Lower leg skin (tissue), 3 donors: Measurements from ENCODE around the gene KRI1.

Source experiments
- POLR2A ChIP-seq, 2 donors: fragments of 450-650 bp; IDR thresholded peaks; one replicate each; pipeline ENCODE4 v1.6.1; 2016 to 2017; ENCODE audit warnings: antibody characterized with exemption in 2 of 2, mild to moderate bottlenecking in 1 of 2, moderate library complexity in 1 of 2
- TF ChIP-seq, protein P1 (sequence below), 3 donors: fragments of 450-650 bp; IDR thresholded peaks; one replicate each; pipeline ENCODE4 v1.5.1; 2016; ENCODE audit warnings: antibody characterized with exemption in 3 of 3, mild to moderate bottlenecking in 3 of 3, moderate library complexity in 2 of 3

DNA sequence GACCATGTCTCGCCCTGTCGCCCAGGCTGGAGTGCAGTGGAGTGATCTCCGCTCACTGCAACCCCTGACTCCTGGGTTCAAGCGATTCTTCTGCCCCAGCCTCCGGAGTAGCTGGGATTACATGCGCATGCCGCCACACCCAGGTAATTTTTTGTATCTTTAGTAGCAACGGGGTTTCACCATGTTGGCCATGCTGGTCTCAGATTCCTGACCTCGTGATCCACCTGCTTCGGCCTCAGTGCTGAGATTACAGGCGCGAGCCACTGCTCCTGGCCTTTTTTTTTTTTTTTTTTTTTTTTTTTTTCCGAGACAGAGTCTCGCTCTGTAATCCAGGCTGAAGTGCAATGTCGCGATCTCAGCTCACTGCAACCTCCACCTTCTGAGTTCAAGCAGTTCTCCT lies 57.8 kb downstream of the KRI1 start:
- TF ChIP-seq, protein P1, sequence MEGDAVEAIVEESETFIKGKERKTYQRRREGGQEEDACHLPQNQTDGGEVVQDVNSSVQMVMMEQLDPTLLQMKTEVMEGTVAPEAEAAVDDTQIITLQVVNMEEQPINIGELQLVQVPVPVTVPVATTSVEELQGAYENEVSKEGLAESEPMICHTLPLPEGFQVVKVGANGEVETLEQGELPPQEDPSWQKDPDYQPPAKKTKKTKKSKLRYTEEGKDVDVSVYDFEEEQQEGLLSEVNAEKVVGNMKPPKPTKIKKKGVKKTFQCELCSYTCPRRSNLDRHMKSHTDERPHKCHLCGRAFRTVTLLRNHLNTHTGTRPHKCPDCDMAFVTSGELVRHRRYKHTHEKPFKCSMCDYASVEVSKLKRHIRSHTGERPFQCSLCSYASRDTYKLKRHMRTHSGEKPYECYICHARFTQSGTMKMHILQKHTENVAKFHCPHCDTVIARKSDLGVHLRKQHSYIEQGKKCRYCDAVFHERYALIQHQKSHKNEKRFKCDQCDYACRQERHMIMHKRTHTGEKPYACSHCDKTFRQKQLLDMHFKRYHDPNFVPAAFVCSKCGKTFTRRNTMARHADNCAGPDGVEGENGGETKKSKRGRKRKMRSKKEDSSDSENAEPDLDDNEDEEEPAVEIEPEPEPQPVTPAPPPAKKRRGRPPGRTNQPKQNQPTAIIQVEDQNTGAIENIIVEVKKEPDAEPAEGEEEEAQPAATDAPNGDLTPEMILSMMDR (IDR thresholded peaks at IDR 0.05) = no peak
- no peak for TF ChIP-seq POLR2A (IDR thresholded peaks at IDR 0.05)
